ENCODE data around the gene MTUS2. TPM values are rescaled to one million over a fixed set of nuclear protein-coding genes. Genes with fewer than 3 reads are reported as not detected.

The MTUS2 gene
- total RNA-seq, 1 donor from 2014 or later: 7.5 TPM

GRCh38 chr13:29105779-29106178 lies 285.6 kb downstream of the MTUS2 start:
- no peak for DNase-seq (ENCODE audit: low spot score)

- no peak for DNase-seq (ENCODE audit: low spot score)
Measured at GRCh38 chr13:29106651-29107050, 286.5 kb downstream of the MTUS2 start.

GRCh38 chr13:29108068-29108786 lies 288.1 kb downstream of the MTUS2 start:
- peak; percentile 64 for DNase-seq (ENCODE audit: low spot score)

- no peak for DNase-seq (ENCODE audit: low spot score)
Measured at GRCh38 chr13:29109987-29110386, 289.8 kb downstream of the MTUS2 start.

GRCh38 chr13:29111446-29111845 lies 291.3 kb downstream of the MTUS2 start:
- peak; percentile 55 for DNase-seq (ENCODE audit: low spot score)

GRCh38 chr13:29115842-29116241 lies 295.7 kb downstream of the MTUS2 start:
- peak; percentile 78 for DNase-seq (ENCODE audit: low spot score)

GRCh38 chr13:29117663-29118062 lies 297.5 kb downstream of the MTUS2 start:
- DNase-seq (ENCODE audit: low spot score): no peak

- no peak for DNase-seq (ENCODE audit: low spot score)
Measured at GRCh38 chr13:29118471-29118870, 298.3 kb downstream of the MTUS2 start.

- no peak for DNase-seq (ENCODE audit: low spot score)
Measured at GRCh38 chr13:29125191-29125933, 305.2 kb downstream of the MTUS2 start.

- DNase-seq (ENCODE audit: low spot score): no peak
Measured at GRCh38 chr13:29125934-29126424, 305.8 kb downstream of the MTUS2 start.

GRCh38 chr13:29129616-29130015 lies 309.5 kb downstream of the MTUS2 start:
- DNase-seq (ENCODE audit: low spot score): no peak

- no peak for DNase-seq (ENCODE audit: low spot score)
Measured at GRCh38 chr13:29131159-29131558, 311.0 kb downstream of the MTUS2 start.

- DNase-seq (ENCODE audit: low spot score): no peak
Measured at GRCh38 chr13:29131881-29132668, 311.9 kb downstream of the MTUS2 start.

- DNase-seq (ENCODE audit: low spot score): no peak
Measured at GRCh38 chr13:29136341-29136740, 316.2 kb downstream of the MTUS2 start.

GRCh38 chr13:29137016-29137415 lies 316.9 kb downstream of the MTUS2 start:
- DNase-seq (ENCODE audit: low spot score): no peak

GRCh38 chr13:29137995-29138394 lies 317.9 kb downstream of the MTUS2 start:
- DNase-seq (ENCODE audit: low spot score): no peak

GRCh38 chr13:29140277-29140676 lies 320.1 kb downstream of the MTUS2 start:
- DNase-seq (ENCODE audit: low spot score): peak; percentile 97

- no peak for DNase-seq (ENCODE audit: low spot score)
Measured at GRCh38 chr13:29143847-29144246, 323.7 kb downstream of the MTUS2 start.

GRCh38 chr13:29154390-29154789 lies 334.3 kb downstream of the MTUS2 start:
- DNase-seq (ENCODE audit: low spot score): no peak

GRCh38 chr13:29156136-29156535 lies 336.0 kb downstream of the MTUS2 start:
- DNase-seq (ENCODE audit: low spot score): no peak

- DNase-seq (ENCODE audit: low spot score): no peak
Measured at GRCh38 chr13:29159871-29160270, 339.7 kb downstream of the MTUS2 start.

GRCh38 chr13:29160862-29161261 lies 340.7 kb downstream of the MTUS2 start:
- DNase-seq (ENCODE audit: low spot score): no peak

All from umbilical cord (tissue), 2 donors.